HepG2 (cell line): ENCODE data around the gene TMC8. TPM values are rescaled to one million over a fixed set of nuclear protein-coding genes. Genes with fewer than 3 reads are reported as not detected.

Experiments
- MIER2 ChIP-seq: IDR thresholded peaks from 2 replicates; pipeline ENCODE4 v1.6.1; 2016; ENCODE audit warnings: missing biosample characterization, missing genetic modification reagents
- ONECUT2 ChIP-seq: sonication (generic); formaldehyde crosslinking; IDR thresholded peaks from 2 replicates; pipeline ENCODE4 v1.4.0; 2020; ENCODE audit warnings: missing genetic modification reagents
- RFX1 ChIP-seq: fragments of 450-650 bp; IDR thresholded peaks from 2 replicates; pipeline ENCODE4 v1.6.1; 2017
- RFX3 ChIP-seq: IDR thresholded peaks from 2 replicates; pipeline ENCODE4 v1.6.1; 2016; ENCODE audit warnings: missing biosample characterization, missing genetic modification reagents
- SRSF4 ChIP-seq: fragments of 200-400 bp; formaldehyde crosslinking; IDR thresholded peaks from one replicate; pipeline ENCODE4 v1.6.1; 2018; ENCODE audit warnings: mild to moderate bottlenecking, low read depth, low read length, moderate library complexity; ENCODE audit not compliant: poor library complexity, severe bottlenecking
- TBP ChIP-seq: sonication (generic); formaldehyde crosslinking; IDR thresholded peaks from 2 replicates; pipeline ENCODE4 v1.5.0; 2020; ENCODE audit warnings: missing genetic modification reagents
- YEATS2 ChIP-seq: sonication (generic); formaldehyde crosslinking; IDR thresholded peaks from 2 replicates; pipeline ENCODE4 v1.4.0; 2020; ENCODE audit warnings: missing genetic modification reagents, borderline replicate concordance
- ZC3H13 ChIP-seq: sonication (generic); formaldehyde crosslinking; IDR thresholded peaks from 2 replicates; pipeline ENCODE4 v1.8.1; 2023; ENCODE audit warnings: mild to moderate bottlenecking, missing genetic modification reagents, moderate library complexity
- ZMYM3 ChIP-seq: sonication (generic); formaldehyde crosslinking; IDR thresholded peaks from 2 replicates; pipeline ENCODE4 v1.5.1; 2020; ENCODE audit warnings: mild to moderate bottlenecking, missing genetic modification reagents
- ZNF101 ChIP-seq: sonication (generic); formaldehyde crosslinking; IDR thresholded peaks from 2 replicates; pipeline ENCODE4 v1.4.0; 2020; ENCODE audit warnings: mild to moderate bottlenecking, low read depth, missing genetic modification reagents, borderline replicate concordance
- ZNF180 ChIP-seq: sonication (generic); formaldehyde crosslinking; IDR thresholded peaks from 2 replicates; pipeline ENCODE4 v1.4.0; 2020; ENCODE audit warnings: low read depth, missing genetic modification reagents, borderline replicate concordance
- ZNF234 ChIP-seq: sonication (generic); formaldehyde crosslinking; conservative IDR thresholded peaks from 2 replicates; pipeline ENCODE4 v1.5.1; 2020; ENCODE audit warnings: mild to moderate bottlenecking, missing genetic modification reagents
- ZNF296 ChIP-seq: sonication (generic); formaldehyde crosslinking; conservative IDR thresholded peaks from 2 replicates; pipeline ENCODE4 v1.5.0; 2020; ENCODE audit warnings: mild to moderate bottlenecking, missing genetic modification reagents
- ZNF333 ChIP-seq: sonication (generic); formaldehyde crosslinking; IDR thresholded peaks from 2 replicates; pipeline ENCODE4 v1.4.0; 2020; ENCODE audit warnings: mild to moderate bottlenecking, missing genetic modification reagents, borderline replicate concordance
- ZNF557 ChIP-seq: sonication (generic); formaldehyde crosslinking; IDR thresholded peaks from 2 replicates; pipeline ENCODE4 v1.4.0; 2020; ENCODE audit warnings: missing genetic modification reagents
- ZNF703 ChIP-seq: sonication (generic); formaldehyde crosslinking; IDR thresholded peaks from 2 replicates; pipeline ENCODE4 v1.5.1; 2020; ENCODE audit warnings: missing genetic modification reagents, mild to moderate bottlenecking, moderate library complexity, borderline replicate concordance
- polyA plus RNA-seq, 8 experiments: library from polyadenylated mRNA; depleted of rRNA in 3 of 8; stranded (reverse) in 7 of 8; unstranded in 1 of 8; fragments of >200 nt; fragmentation: Illumina TruSeq in 4 of 8; extraction: Trizol in 4 of 8; gene quantifications; 2 replicates each; pipeline versions ENCODE4 v1.2.1 to v1.2.3, GENCODE V29; 2011 to 2016; ENCODE audit warnings: low read depth in 4 of 8, missing spikeins in 1 of 8, mixed read lengths in 1 of 8; ENCODE audit not compliant: insufficient read depth in 1 of 8
- total RNA-seq, 5 experiments: library from RNA; depleted of rRNA; stranded (reverse); fragments of >200 nt; fragmentation: Illumina TruSeq; extraction: Trizol; gene quantifications; 2 replicates each; pipeline ENCODE4 v1.2.3, GENCODE V29; 2016; ENCODE audit warnings: low read depth in 1 of 5
- TF ChIP-seq, protein P1 (sequence below): sonication (generic); formaldehyde crosslinking; IDR thresholded peaks from 2 replicates; pipeline ENCODE4 v1.4.0; 2020; ENCODE audit warnings: missing genetic modification reagents
- TF ChIP-seq, protein P2 (sequence below): sonication (generic); formaldehyde crosslinking; IDR thresholded peaks from 2 replicates; pipeline ENCODE4 v1.4.0; 2020; ENCODE audit warnings: low read depth, mild to moderate bottlenecking, missing genetic modification reagents
- TF ChIP-seq, protein P3 (sequence below): sonication (generic); formaldehyde crosslinking; IDR thresholded peaks from 2 replicates; pipeline ENCODE4 v1.8.1; 2023; ENCODE audit warnings: mild to moderate bottlenecking, moderate library complexity, missing genetic modification reagents

TMC8 gene
- total and polyA plus RNA-seq, 2 of the 13 experiments (the other 11 are each of a cell fraction or from before 2014, with no cell fraction given) = 0.53 to 7.8 TPM

DNA sequence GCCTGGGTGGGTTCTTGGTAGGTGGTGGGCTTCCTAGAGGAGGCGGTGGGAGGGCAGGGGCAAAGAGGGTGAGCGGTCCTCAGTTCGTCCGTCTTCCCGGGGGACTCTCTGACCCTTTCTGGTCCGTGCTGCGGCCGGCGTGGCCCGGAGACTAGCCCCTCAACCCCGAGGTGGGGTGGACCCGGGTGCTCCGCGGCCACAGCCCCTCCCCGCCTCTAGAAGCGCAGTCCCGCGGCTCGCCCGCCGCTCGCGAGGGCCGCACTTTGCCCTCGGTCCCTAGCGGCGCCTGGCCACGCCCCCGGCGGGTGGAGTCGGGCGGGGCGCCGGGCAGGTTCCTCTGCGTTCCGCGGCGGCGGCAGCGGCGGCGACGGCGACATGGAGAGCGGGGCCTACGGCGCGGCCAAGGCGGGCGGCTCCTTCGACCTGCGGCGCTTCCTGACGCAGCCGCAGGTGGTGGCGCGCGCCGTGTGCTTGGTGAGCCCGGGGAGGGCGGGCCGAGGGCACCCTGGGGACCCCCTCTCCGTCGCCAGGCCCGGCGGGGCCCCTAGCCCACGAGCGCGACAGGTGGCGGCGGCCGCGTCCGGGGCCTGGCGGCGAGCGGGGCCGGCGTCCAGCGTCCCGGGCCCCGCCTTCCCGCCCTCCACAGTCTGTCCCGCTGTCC, 37.8 kb downstream of the TMC8 start, which contains the start of gene SYNGR2 (continued):
- no peak for TF ChIP-seq ZNF180 (CRISPR knock-in tag)
- TF ChIP-seq ZNF234 (CRISPR knock-in tag) = no peak
- TF ChIP-seq ZC3H13 = no peak
- TF ChIP-seq MIER2 (CRISPR knock-in tag) = no peak
- TF ChIP-seq, protein P1, sequence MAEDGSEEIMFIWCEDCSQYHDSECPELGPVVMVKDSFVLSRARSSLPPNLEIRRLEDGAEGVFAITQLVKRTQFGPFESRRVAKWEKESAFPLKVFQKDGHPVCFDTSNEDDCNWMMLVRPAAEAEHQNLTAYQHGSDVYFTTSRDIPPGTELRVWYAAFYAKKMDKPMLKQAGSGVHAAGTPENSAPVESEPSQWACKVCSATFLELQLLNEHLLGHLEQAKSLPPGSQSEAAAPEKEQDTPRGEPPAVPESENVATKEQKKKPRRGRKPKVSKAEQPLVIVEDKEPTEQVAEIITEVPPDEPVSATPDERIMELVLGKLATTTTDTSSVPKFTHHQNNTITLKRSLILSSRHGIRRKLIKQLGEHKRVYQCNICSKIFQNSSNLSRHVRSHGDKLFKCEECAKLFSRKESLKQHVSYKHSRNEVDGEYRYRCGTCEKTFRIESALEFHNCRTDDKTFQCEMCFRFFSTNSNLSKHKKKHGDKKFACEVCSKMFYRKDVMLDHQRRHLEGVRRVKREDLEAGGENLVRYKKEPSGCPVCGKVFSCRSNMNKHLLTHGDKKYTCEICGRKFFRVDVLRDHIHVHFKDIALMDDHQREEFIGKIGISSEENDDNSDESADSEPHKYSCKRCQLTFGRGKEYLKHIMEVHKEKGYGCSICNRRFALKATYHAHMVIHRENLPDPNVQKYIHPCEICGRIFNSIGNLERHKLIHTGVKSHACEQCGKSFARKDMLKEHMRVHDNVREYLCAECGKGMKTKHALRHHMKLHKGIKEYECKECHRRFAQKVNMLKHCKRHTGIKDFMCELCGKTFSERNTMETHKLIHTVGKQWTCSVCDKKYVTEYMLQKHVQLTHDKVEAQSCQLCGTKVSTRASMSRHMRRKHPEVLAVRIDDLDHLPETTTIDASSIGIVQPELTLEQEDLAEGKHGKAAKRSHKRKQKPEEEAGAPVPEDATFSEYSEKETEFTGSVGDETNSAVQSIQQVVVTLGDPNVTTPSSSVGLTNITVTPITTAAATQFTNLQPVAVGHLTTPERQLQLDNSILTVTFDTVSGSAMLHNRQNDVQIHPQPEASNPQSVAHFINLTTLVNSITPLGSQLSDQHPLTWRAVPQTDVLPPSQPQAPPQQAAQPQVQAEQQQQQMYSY (CRISPR knock-in tag) = 0 out of 2 replicates have a peak, but pooled peaks have one; percentile 17
- TF ChIP-seq RFX3 (CRISPR knock-in tag) = no peak
- peak; percentile 56; the same call in 1 of the 2 replicates for TF ChIP-seq ZMYM3
- no peak for TF ChIP-seq ZNF703
- TF ChIP-seq, protein P2, sequence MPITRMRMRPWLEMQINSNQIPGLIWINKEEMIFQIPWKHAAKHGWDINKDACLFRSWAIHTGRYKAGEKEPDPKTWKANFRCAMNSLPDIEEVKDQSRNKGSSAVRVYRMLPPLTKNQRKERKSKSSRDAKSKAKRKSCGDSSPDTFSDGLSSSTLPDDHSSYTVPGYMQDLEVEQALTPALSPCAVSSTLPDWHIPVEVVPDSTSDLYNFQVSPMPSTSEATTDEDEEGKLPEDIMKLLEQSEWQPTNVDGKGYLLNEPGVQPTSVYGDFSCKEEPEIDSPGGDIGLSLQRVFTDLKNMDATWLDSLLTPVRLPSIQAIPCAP (CRISPR knock-in tag) = no peak
- TF ChIP-seq, protein P3, sequence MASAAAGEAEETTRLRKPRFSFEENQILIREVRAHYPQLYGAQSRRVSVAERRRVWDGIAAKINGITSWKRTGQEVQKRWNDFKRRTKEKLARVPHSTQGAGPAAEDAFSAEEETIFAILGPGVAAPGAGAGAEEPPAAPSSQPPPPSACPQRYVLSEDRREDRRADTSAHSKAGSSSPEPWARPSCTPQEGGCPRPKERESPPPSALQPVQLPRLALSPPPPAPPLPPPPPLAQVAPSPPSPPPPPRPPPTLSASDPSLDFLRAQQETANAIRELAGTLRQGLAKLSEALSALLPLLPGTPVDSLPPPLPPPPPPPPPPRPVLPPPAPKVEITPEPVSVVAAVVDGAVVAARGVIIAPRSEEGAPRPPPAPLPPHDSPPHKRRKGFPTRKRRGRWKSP = 0 out of 2 replicates have a peak, but pooled peaks have one; percentile 5
- no peak for TF ChIP-seq TBP (CRISPR knock-in tag)
- no peak for TF ChIP-seq SRSF4
- TF ChIP-seq ZNF101 (CRISPR knock-in tag) = no peak
- TF ChIP-seq ONECUT2 (CRISPR knock-in tag) = no peak
- no peak for TF ChIP-seq ZNF296 (CRISPR knock-in tag)
- no peak for TF ChIP-seq ZNF333 (CRISPR knock-in tag)
- no peak for TF ChIP-seq ZNF557 (CRISPR knock-in tag)
- TF ChIP-seq YEATS2 (CRISPR knock-in tag) = 0 out of 2 replicates have a peak, but pooled peaks have one; percentile 37
- no peak for TF ChIP-seq RFX1
